KOPT-K1 (cell line): Measurements from ENCODE around the gene REG4.

Experiments used
- H3K27ac ChIP-seq: fragments of 200-600 bp; sonication (generic); 2 replicates; pipeline ENCODE4 v1.5.1; 2016; ENCODE audit warnings: antibody characterized with exemption, mild to moderate bottlenecking, low read depth, low read length; ENCODE audit not compliant: poor library complexity, severe bottlenecking
- H3K36me3 ChIP-seq: fragments of 200-600 bp; sonication (generic); 2 replicates; pipeline ENCODE4 v1.5.1; 2017; ENCODE audit warnings: antibody characterized with exemption, mild to moderate bottlenecking, low read length, moderate library complexity; ENCODE audit not compliant: insufficient read depth
- H3K9me3 ChIP-seq: fragments of 200-600 bp; sonication (generic); 2 replicates; pipeline ENCODE4 v1.5.1; 2017; ENCODE audit warnings: antibody characterized with exemption, low read length, mild to moderate bottlenecking; ENCODE audit not compliant: insufficient read depth, poor library complexity, severe bottlenecking

The REG4 gene

GRCh38 chr1:119778886-119779560 lies 32.2 kb downstream of the REG4 start:
- Histone ChIP-seq H3K27ac (no peak overlapping the region), H3K36me3 (no peaks in the 10 kb centered on the region), H3K9me3 (no peaks in the 10 kb centered on the region)

- no peaks in the 10 kb centered on the region for H3K9me3 ChIP-seq
- no peaks in the 10 kb centered on the region for H3K36me3 ChIP-seq
- H3K27ac ChIP-seq = no peak overlapping the region
Measured at GRCh38 chr1:119778359-119778758, 32.9 kb downstream of the REG4 start.

GRCh38 chr1:119774746-119775490 lies 36.3 kb downstream of the REG4 start:
- no peaks in the 10 kb centered on the region for H3K9me3 ChIP-seq
- no peaks in the 10 kb centered on the region for H3K36me3 ChIP-seq
- no peak overlapping the region for H3K27ac ChIP-seq

- Histone ChIP-seq H3K36me3 (no peaks in the 10 kb centered on the region), H3K9me3 (no peaks in the 10 kb centered on the region), H3K27ac (no peak overlapping the region)
Measured at GRCh38 chr1:119773711-119774241, 37.5 kb downstream of the REG4 start.

GRCh38 chr1:119772298-119772697 lies 39.0 kb downstream of the REG4 start:
- H3K9me3 ChIP-seq = no peaks in the 10 kb centered on the region
- H3K27ac ChIP-seq = no peak overlapping the region
- no peaks in the 10 kb centered on the region for H3K36me3 ChIP-seq

GRCh38 chr1:119771770-119772169 lies 39.5 kb downstream of the REG4 start:
- H3K9me3 ChIP-seq = no peaks in the 10 kb centered on the region
- H3K36me3 ChIP-seq = no peaks in the 10 kb centered on the region

GRCh38 chr1:119771016-119771415 lies 40.2 kb downstream of the REG4 start:
- H3K36me3 ChIP-seq = no peaks in the 10 kb centered on the region

More at GRCh38 chr1:119771770-119772169, 39.5 kb downstream of the REG4 start:
- no peak overlapping the region for H3K27ac ChIP-seq

GRCh38 chr1:119768778-119769177 lies 42.5 kb downstream of the REG4 start, which contains the start of gene HMGCS2:
Gene HMGCS2 (minus strand): TSS chr1:119768905. CDS start chr1:119768844, 61 bp downstream.
- H3K36me3 ChIP-seq = no peaks in the 10 kb centered on the region
- H3K9me3 ChIP-seq = no peaks in the 10 kb centered on the region
- H3K27ac ChIP-seq = no peak within 1 kb of the TSS

More at GRCh38 chr1:119771016-119771415, 40.2 kb downstream of the REG4 start:
- Histone ChIP-seq H3K27ac (no peak overlapping the region), H3K9me3 (no peaks in the 10 kb centered on the region)

GRCh38 chr1:119767486-119767885 lies 43.8 kb downstream of the REG4 start:
- H3K9me3 ChIP-seq = no peaks in the 10 kb centered on the region
- no peak overlapping the region for H3K27ac ChIP-seq
- H3K36me3 ChIP-seq = no peaks in the 10 kb centered on the region

- Histone ChIP-seq H3K36me3 (no peaks in the 10 kb centered on the region), H3K27ac (no peak overlapping the region), H3K9me3 (no peaks in the 10 kb centered on the region)
Measured at GRCh38 chr1:119766374-119766794, 44.9 kb downstream of the REG4 start.

GRCh38 chr1:119764220-119764619 lies 47.0 kb downstream of the REG4 start:
- no peaks in the 10 kb centered on the region for H3K9me3 ChIP-seq

GRCh38 chr1:119762953-119763352 lies 48.3 kb downstream of the REG4 start:
- no peaks in the 10 kb centered on the region for H3K9me3 ChIP-seq
- H3K27ac ChIP-seq = no peak overlapping the region
- no peaks in the 10 kb centered on the region for H3K36me3 ChIP-seq

More at GRCh38 chr1:119764220-119764619, 47.0 kb downstream of the REG4 start:
- Histone ChIP-seq H3K27ac (no peak overlapping the region), H3K36me3 (no peaks in the 10 kb centered on the region)

- Histone ChIP-seq H3K27ac (no peak overlapping the region), H3K9me3 (no peaks in the 10 kb centered on the region), H3K36me3 (no peaks in the 10 kb centered on the region)
Measured at GRCh38 chr1:119762409-119762808, 48.9 kb downstream of the REG4 start.

GRCh38 chr1:119758584-119758983 lies 52.7 kb downstream of the REG4 start:
- Histone ChIP-seq H3K9me3 (no peaks in the 10 kb centered on the region), H3K36me3 (no peaks in the 10 kb centered on the region), H3K27ac (no peak overlapping the region)

- no peaks in the 10 kb centered on the region for H3K9me3 ChIP-seq
- H3K27ac ChIP-seq = no peak overlapping the region
- no peaks in the 10 kb centered on the region for H3K36me3 ChIP-seq
Measured at GRCh38 chr1:119752592-119752991, 58.7 kb downstream of the REG4 start.
